Measurements from ENCODE around the gene TJP1. TPM values are rescaled to one million over a fixed set of nuclear protein-coding genes. Genes with fewer than 3 reads are reported as not detected.

The TJP1 gene
- total and polyA plus RNA-seq, 2 of the 8 experiments (the other 6 are each of a cell fraction or from before 2014, with no cell fraction given) = 46.3 to 138 TPM

DNA sequence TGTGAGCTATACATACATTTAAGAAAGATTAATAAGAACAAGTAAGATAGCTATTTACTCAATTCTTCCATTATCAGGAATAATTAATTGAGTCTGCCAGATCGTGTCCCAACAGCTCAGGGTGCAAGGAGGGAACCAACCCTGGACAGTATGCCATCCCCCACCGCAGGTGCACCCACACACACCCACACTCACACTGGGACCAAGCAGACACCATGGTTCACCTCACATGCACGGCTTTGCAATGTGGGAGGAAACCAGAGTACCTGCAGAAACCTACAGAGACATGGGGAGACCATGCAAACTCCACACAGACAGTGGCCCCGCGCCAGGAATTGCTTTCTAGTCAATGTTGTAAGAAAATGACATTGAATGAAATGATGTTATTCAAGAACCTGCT lies 20.0 kb upstream of the TJP1 start (continued):
- TF ChIP-seq, protein P1, sequence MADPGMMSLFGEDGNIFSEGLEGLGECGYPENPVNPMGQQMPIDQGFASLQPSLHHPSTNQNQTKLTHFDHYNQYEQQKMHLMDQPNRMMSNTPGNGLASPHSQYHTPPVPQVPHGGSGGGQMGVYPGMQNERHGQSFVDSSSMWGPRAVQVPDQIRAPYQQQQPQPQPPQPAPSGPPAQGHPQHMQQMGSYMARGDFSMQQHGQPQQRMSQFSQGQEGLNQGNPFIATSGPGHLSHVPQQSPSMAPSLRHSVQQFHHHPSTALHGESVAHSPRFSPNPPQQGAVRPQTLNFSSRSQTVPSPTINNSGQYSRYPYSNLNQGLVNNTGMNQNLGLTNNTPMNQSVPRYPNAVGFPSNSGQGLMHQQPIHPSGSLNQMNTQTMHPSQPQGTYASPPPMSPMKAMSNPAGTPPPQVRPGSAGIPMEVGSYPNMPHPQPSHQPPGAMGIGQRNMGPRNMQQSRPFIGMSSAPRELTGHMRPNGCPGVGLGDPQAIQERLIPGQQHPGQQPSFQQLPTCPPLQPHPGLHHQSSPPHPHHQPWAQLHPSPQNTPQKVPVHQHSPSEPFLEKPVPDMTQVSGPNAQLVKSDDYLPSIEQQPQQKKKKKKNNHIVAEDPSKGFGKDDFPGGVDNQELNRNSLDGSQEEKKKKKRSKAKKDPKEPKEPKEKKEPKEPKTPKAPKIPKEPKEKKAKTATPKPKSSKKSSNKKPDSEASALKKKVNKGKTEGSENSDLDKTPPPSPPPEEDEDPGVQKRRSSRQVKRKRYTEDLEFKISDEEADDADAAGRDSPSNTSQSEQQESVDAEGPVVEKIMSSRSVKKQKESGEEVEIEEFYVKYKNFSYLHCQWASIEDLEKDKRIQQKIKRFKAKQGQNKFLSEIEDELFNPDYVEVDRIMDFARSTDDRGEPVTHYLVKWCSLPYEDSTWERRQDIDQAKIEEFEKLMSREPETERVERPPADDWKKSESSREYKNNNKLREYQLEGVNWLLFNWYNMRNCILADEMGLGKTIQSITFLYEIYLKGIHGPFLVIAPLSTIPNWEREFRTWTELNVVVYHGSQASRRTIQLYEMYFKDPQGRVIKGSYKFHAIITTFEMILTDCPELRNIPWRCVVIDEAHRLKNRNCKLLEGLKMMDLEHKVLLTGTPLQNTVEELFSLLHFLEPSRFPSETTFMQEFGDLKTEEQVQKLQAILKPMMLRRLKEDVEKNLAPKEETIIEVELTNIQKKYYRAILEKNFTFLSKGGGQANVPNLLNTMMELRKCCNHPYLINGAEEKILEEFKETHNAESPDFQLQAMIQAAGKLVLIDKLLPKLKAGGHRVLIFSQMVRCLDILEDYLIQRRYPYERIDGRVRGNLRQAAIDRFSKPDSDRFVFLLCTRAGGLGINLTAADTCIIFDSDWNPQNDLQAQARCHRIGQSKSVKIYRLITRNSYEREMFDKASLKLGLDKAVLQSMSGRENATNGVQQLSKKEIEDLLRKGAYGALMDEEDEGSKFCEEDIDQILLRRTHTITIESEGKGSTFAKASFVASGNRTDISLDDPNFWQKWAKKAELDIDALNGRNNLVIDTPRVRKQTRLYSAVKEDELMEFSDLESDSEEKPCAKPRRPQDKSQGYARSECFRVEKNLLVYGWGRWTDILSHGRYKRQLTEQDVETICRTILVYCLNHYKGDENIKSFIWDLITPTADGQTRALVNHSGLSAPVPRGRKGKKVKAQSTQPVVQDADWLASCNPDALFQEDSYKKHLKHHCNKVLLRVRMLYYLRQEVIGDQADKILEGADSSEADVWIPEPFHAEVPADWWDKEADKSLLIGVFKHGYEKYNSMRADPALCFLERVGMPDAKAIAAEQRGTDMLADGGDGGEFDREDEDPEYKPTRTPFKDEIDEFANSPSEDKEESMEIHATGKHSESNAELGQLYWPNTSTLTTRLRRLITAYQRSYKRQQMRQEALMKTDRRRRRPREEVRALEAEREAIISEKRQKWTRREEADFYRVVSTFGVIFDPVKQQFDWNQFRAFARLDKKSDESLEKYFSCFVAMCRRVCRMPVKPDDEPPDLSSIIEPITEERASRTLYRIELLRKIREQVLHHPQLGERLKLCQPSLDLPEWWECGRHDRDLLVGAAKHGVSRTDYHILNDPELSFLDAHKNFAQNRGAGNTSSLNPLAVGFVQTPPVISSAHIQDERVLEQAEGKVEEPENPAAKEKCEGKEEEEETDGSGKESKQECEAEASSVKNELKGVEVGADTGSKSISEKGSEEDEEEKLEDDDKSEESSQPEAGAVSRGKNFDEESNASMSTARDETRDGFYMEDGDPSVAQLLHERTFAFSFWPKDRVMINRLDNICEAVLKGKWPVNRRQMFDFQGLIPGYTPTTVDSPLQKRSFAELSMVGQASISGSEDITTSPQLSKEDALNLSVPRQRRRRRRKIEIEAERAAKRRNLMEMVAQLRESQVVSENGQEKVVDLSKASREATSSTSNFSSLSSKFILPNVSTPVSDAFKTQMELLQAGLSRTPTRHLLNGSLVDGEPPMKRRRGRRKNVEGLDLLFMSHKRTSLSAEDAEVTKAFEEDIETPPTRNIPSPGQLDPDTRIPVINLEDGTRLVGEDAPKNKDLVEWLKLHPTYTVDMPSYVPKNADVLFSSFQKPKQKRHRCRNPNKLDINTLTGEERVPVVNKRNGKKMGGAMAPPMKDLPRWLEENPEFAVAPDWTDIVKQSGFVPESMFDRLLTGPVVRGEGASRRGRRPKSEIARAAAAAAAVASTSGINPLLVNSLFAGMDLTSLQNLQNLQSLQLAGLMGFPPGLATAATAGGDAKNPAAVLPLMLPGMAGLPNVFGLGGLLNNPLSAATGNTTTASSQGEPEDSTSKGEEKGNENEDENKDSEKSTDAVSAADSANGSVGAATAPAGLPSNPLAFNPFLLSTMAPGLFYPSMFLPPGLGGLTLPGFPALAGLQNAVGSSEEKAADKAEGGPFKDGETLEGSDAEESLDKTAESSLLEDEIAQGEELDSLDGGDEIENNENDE (IDR thresholded peaks at IDR 0.05; ENCODE audit: insufficient replicate concordance, low read length) = no peak
- TF ChIP-seq PHF8 (conservative IDR thresholded peaks at IDR 0.05; ENCODE audit: low read depth, low read length) = no peak
